GM21717 (cell line): Measurements from ENCODE around the gene SNAI3.
"Not testable (repeated sequence)": the region's sequence is repeated elsewhere in the genome, so short reads cannot be mapped to it uniquely, and the experiment has no call there.

Experiments used
- ATAC-seq: cut with Tn5 transposase; IDR thresholded peaks from one replicate; pipeline ENCODE4 v1.9.1; 2021; ENCODE audit warnings: mild to moderate bottlenecking, moderate library complexity; ENCODE audit not compliant: unreplicated experiment

Gene SNAI3

DNA sequence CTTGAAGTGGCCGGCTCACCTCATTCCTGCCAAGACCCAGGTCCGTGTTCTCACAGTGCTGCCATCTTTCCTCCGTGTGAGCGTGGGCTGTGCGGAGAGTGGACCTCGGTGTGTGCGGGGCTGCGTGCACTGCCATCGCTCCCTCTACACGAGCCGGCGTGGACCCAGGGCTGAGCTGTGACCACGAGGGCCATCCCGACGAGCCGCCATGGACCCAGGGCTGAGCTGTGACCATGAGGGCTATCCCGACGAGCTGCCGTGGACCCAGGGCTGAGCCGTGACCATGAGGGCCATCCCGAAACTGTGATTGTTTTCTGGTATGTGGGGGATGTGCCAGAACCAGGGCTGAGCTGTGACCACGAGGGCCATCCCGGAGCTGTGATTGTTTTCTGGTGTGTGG, 14.5 kb downstream of the SNAI3 start:
- no peak for ATAC-seq

DNA sequence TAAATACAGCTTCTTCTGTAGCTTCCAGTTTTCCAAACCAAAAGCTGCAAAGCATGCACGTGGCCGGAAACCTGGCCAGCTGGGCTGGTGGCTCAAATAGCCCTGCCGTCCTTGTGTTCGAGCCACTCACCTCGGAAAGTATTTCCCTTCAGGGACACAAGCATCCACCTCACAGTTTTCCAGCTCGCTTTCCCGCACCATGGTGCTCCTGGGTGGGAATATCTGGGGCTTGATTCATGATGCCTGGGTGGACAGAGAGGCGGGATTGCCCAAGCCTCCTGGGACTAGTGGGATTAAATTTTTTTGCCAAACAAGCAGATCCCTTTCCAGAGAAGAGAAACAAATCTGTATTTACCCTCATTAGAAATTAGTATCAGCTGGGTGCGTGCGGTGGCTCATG, 16.3 kb downstream of the SNAI3 start:
- ATAC-seq = no peak

DNA sequence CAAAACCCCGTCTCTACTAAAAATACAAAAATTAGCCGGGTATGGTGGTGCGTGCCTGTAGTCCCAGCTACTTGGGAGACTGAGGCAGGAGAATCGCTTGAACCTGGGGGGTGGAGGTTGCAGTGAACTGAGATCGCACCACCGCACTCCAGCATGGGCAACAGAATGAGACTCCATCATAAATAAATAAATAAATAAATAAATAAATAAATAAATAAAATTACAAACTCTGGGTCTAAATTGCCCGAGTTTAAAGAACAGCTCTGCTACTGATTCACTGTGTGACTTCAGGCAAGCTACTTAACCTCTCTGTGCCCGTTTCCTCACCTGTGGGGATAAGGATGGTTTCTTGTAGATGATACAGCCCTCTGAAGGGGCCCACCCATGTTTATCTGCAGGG, 16.8 kb downstream of the SNAI3 start:
- not testable (repeated sequence) for ATAC-seq

DNA sequence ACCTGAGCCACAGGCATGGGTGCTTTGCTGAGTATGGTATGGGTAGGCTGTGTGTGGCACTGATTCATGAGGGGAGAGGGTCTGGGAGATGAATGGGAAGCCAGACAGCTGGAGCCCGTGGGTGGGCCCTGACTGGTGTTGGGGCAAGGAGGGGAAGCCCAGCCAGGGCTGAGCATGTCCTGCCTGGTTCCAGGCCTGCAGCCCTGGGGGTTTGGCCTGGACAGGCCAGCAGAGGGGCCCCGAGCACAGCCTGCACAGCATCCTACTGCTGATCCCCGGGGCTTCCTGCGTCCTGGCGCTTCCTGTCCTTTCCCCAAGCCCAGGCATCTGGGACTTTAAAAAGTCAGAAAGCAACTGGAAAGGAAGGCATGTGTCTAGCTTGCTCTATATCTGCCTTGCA, 18.8 kb downstream of the SNAI3 start:
- no peak for ATAC-seq

DNA sequence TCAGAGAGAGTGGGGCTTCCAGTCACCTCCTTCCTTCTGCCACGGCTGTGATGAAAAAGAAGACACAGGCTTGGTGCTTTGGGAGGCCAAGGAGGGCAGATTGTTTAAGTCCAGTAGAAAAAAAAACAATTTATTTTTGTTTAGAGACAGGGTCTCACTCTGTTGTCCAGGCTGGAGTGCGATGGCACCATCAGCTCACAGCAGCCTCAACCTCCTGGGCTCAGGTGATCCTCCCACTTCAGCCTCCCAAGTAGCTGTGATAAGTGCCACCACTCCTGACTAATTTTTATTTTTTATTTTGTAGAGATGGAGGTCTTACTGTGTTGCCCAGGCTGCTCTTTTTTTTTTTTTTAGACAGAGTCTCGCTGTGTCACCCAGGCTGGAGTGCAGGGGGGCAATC, 20.7 kb downstream of the SNAI3 start:
- no peak for ATAC-seq

DNA sequence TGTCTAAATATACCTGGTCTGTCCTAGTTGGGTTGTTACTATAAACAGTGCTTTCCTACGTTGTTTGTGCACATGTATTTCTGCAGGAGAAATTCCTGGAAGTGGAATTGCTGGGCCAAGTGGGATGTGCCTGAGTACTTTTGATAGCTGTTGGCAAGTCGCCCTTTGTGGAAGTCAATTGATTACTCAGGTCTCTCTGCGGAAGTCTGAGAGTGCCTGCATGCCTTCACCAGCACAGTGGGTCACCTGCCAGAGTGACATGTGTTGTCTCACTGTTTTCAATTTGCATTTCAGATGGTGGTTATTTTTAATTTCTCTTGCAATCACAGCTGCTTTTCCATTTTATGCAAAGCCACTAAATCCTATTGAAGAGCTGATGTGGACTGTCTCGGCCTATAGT, 21.2 kb downstream of the SNAI3 start:
- ATAC-seq = no peak

DNA sequence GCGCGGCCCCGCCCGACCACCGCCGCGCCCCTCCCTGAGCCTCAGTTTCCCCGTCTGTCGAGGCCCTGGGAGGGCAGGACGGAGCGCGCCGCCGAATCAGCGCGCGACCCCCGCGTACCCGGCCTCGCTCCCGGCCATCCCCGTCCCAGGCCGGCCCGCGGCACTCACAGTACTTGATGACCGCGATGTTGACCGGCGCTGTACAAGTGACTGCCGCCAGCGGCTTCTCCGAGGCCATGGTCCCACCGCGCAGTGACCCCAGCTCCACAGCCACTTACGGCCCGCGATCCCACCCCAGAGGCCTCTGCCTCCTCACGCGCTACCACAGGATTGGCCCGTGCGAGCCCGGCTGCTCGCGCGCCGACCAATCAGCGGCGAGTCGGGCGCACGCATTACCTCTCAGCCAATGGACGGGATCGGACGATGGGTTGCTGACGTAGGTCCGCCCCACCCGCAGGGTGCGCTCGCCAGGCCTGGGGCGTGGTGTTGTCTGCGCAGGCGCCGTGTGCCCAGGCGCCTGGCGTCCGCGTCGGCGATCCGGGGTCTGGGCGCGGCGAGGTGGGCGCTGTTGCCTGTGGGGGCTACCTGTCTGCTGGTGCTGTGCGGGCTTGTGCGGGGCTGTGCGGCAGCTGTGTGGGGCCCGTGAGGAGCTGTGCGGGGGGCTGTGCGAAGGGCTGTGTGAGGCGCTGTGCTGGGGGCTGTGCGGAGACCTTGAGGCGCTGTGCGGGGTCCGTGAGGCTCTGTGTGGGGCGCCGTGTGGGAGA, 23.3 kb downstream of the SNAI3 start, which contains the start of gene MVD:
MVD (minus strand) TSS at position 249 of the 764 bp plus-strand sequence; CDS start at position 238, 11 bp downstream.
- peak; percentile 90 for ATAC-seq

DNA sequence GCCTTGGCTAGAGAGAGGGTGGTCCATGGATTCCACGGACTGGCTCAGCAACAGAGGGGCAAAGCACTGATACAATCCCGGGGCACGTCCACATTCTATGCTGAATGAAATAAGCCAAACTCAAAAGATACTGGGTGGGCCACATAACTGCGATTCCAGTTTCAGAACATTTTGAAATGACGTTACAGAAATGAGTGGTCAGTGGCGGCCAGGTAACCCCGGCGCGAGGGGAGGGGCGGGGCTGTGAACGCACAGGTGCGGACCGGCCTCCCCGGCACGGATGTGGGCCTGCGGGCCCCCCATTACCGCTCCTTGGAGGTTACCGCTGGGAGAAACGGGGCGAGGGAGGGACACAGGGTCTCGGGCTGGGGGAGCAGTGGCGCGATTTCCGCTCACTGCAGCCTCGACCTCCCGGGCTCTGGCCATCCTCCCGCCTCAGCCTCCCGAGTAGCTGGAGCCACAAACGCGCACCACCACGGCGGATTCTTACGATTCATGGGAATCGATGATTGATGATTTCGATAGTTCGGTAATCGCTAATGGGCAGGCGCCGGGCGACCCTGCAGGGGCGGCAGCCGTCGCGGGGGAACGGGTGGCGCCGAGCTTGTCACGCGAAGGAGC, 24.0 kb downstream of the SNAI3 start:
- peak; percentile 10 for ATAC-seq

DNA sequence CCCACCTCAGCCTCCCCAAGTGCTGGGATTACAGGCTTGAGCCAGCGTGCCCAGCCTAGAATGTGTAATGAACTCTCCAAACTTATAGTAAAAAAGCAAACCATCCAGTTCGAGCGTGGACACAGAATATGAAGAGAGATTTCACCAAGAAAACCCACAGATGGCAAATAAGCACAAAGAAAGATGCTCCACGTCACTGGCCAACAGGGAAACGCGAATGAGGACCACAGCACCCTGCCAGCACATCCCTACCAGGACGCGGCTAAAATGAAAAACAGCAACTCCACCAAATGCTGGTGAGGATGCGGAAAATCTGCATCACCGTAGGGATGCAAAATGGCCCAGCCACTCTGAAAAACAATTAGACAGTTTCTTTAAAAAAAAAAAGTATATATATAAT, 24.8 kb downstream of the SNAI3 start:
- ATAC-seq = no peak

DNA sequence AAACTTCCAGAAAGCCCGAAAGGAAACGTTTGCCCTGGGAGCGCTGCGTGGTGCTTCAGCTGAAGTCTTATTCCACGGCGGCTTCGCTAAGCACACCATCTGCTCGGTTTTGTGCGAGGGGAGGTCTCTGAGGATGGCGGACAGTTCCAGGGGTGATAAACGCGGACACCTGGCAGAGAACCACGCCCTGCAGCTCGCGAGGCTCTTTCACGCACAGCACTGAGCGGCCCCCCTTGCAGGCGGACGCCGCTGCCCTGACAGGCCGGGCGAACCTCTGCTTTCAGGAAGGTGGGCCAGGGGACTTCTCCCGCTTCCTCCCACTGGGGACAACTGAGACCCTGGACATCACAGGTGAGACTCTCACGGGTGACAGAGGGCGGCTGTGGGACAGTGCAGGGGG, 27.1 kb downstream of the SNAI3 start:
- no peak for ATAC-seq

DNA sequence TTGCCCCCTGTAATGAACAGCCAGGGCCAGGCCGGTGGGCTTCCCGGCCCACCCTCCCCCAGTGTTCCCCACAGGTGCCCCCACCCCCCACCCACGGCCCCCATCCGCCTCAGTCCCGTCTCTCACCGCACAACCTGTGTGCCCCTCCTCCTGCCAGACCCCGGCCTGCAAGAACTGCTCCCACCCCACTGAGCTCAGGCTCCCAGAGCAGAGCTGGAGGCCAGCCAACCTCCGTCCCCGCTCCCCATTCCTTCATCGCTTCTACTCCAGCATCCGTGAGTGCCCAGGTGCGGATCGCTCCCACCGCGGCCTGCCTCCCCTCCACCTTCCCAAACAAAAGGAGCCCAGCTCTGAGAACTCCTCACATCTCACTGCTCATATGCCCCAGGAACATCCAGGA, 27.6 kb downstream of the SNAI3 start:
- no peak for ATAC-seq

DNA sequence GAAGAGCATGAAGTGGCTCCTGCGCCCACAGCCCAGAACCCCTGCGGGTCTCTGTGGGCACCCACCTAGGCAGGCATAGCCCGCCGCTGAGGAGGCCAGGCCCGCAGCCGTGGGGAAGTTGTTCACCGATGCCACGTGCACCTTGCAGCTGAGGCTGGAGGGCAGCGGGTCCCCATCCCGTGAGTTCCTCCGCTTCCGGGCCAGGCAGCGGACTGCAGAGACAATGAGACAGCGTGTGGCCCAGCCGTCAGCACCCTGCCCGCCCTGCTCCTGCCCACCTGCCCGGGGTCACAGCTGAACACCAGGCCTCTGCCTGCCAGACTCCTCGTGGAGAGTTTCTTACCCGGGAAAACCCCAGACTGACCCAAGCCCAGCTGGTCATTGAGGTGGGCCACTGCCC, 28.9 kb downstream of the SNAI3 start:
- no peak for ATAC-seq

DNA sequence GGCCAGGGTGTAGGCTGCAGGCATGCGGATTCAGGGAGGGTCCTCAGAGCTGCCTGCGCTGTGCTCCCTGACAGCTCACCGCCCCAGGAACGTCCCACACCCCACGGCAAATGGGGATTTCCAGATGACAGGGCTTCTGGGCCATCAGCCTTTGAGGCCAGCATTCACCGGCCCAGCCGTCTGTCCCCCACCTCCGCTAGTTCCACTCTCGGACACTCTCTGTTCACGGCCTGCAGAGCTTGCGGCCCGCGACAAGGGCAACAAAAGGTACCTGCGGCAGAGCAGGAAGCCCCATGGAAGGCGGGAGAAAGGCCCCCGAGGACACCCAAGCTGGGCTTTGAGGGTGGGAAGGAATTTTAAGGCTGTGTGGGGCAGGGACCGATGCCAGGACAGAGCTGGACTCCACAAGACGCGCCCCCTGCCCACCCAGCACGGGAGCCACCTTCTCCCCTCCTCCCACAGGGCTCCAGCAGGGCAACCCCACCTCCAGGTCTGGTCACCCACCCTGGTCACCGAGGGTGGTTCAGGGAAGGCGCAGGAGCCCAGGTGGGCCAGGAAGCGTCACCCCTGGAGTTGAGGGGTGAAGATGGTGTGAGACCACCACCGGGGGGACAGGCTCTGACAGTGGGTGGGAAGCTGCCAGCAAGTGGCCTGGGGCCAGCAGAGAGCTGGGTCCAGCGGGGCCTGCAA, 29.9 kb downstream of the SNAI3 start:
- no peak for ATAC-seq

DNA sequence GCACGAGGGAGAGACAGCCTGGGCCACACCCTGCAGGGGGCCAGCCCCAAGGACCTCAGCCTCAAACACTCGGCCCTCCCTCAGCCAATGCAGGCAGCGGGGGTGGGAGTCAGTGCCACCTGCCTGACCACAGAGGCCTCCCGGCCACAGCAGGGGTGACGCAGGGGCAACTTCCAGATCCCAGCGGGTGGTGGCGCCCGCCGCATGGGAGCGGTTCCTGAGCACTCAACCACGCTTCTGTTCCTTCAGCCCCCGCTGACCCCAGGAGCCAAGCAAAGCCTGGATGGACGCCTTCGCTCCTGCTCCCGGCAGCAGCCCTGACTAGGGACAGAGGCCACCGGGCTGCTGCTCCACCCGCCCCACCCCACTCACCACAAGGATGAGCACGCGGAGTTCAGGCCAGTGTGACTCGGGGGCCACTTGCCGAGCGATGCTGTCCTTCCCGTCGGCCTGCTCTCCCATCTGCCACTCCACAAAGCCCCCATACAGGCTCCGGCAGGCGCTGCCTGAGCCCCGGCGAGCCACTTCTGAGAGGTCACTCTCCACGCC, 30.5 kb downstream of the SNAI3 start:
- ATAC-seq = no peak

DNA sequence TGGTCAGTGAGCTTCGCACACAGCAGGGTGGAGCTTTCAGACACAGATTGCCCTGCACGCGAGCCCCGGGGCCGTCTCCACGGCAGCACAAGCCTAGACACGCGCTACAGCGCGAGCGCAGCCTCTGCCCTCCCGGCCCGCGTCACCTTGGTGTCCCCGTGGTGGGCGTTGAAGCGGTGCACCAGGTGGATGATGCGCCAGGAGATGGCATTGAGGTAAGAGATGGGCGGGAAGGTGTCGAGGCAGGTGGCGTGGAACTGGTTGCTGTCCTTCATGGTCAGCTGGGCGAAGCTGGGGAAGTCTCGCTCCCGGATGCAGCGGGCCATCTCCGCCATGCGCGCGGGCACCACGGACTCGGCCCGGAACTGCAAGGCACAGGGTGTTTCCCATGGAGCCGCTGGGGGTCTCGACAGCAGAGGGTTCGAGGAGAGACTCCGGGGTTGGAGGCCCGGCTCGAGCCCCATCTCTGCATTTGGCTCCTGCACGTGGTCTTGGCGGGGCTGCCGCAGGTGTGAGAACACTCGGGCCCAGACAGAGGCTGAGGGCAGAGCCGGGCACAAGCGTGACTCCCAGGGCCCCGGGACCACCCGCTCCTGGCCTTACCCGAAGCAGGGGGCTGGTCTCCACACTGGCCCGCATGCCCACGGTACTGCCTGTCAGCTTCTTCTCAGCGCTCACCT, 31.1 kb downstream of the SNAI3 start:
- ATAC-seq = no peak

DNA sequence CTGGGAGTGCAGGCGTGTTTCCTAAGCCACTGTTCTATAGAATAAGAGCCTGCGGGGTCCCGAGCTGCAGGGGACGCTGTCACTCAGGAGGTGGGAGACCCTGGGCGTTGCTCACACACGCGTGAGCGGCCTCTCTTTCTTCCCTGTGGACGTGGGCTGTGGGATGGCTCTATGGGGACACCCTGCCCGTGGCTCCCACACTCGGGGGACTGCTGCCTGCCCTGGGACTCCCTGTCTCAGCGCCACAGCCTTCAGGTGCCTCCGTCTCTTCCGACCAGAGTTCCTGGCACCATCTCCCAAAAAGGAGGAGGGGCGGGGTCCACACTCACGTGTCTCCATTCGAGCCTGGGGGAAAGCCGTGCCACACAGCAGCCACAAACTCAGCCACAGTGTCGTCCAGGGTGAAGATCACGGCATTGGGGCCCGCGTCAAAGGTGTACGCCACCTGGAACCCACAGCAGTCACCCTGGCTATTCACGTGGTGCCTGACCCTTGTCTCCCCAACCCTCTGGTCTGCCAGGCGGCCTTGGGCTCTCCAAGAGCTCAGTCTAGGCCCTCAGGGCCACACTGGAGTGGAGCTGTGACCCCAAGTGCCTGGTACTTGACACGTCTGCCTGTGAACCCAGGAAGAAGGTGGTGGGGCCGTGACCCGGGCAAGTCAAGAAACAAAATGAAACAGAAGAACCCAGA, 31.8 kb downstream of the SNAI3 start:
- ATAC-seq = no peak

DNA sequence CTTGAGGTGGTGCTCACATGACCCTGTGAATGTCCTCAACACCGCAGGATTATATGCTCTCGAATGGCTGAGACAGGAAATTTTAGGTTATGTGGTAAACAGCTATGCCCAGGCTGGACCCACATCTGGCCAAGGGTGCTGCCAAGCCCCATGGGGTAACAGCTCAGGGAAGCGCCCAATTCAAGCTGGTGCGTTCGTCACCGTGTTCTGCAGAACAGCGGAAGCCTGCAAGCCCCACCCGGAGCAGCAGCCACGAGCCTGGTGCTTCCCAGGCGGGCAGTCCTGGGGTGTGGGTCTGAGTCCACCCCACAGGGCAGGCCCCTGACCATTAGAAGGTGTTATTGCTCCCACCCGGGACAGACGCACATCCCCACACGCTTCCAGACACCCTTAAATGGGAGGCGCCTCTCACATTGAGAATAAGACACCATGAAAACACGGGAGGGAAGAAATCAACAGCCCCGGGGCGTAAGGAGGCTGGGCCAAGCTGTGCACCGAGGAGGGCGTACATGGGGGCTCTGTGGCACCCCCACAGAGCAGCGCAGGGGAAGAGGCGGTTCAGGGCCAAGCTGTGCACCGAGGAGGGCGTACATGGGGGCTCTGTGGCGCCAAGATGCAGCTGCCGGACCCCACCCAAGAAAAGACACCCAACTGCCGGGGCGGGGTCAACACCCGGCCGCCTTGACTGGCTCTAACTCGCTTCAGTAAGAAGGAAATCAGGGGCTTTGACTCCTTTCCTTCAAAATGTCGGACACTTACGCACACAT, 32.5 kb downstream of the SNAI3 start:
- ATAC-seq = no peak

DNA sequence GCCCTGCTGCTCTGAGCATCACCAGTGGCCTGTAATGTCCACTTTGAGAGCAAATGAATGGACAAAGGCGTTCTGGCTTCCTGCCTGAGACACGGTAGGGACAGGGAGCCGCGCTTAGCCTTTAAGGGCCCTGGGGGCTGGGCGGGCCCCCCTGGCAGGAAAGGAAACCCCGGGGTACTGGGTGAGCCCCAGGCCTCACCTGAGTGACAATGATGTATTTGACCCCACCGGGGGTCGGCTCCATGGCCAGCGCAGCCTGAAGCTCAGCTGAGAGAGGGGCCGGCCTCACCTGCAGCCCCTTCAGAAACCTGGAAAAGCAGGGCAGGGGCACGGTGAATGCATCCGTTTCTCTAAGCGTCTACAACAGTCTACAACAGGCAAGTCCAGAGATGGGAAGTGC, 33.2 kb downstream of the SNAI3 start:
- ATAC-seq = no peak

DNA sequence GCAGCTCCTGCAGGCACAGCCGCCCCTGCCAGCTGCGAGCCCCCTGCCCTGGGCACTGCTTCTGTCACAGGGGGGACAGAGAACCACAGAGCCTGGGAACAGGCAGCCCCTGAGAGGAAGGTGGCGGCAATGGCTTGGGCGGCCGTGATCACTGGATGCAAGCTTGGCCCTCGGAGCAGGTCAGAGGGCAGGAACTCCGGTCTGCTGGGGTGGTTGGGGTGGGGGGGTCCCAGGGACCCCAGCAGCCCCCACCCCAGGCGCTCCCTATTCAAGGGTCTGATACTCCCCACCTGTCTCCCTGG, 33.6 kb downstream of the SNAI3 start:
- no peak for ATAC-seq
